Epidermal melanocyte (primary cell): ENCODE data around the gene SESN3.
"Not testable (repeated sequence)": the region's sequence is repeated elsewhere in the genome, so short reads cannot be mapped to it uniquely, and the experiment has no call there.

Experiments
- DNase-seq: peaks from one replicate; pipeline ENCODE4 v3.0.0; 2011; ENCODE audit warnings: low spot score; ENCODE audit not compliant: insufficient read length

Gene SESN3

GRCh38 chr11:95227060-95227459, 3.9 kb downstream of the SESN3 start:
- not testable (repeated sequence) for DNase-seq

GRCh38 chr11:95222817-95223216, 8.2 kb downstream of the SESN3 start:
- no peak for DNase-seq

- DNase-seq: no peak
Measured at GRCh38 chr11:95219599-95219998, 11.4 kb downstream of the SESN3 start.

GRCh38 chr11:95218149-95218548, 12.9 kb downstream of the SESN3 start:
- DNase-seq: no peak

DNA sequence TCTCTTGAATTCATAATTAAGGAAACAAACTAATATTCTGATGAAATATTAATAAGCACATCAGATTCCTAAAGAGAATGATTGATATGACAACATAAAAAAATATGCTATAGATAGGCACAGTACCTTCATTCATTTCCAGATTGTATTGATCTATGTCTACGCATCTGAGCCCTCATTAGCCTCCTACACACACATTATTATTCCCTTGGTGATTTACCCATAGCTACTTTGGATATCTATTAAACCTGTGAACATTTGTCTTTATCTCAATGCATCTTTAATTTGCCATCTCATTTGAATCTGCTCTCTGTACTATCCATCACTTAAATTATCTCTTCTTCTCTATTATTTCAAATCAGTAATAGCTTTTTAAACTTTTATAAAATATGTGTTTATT, 18.4 kb downstream of the SESN3 start:
- DNase-seq: no peak

- not testable (repeated sequence) for DNase-seq
Measured at GRCh38 chr11:95209535-95209934, 21.5 kb downstream of the SESN3 start.

- no peak for DNase-seq
Measured at GRCh38 chr11:95200781-95201457, 30.1 kb downstream of the SESN3 start.

DNA sequence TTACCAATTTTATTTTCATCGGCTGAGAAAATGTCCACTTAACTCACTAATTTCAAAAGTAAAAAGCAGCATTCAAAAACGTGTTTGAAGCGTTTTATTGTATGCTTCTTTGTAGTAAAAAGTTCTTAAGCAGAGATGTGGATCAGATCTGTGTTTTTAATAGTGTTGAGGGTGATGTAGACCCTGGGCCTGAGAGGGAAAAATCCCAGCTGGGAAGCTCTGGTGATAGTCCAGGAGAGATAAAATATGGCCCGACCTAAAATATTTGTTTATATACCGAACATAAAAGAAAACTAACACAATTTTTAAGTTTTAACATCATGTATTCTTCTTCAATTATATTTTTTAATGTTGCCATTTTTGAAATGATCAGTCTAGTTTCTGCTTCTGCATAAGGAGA, 35.2 kb downstream of the SESN3 start:
- DNase-seq: no peak

DNA sequence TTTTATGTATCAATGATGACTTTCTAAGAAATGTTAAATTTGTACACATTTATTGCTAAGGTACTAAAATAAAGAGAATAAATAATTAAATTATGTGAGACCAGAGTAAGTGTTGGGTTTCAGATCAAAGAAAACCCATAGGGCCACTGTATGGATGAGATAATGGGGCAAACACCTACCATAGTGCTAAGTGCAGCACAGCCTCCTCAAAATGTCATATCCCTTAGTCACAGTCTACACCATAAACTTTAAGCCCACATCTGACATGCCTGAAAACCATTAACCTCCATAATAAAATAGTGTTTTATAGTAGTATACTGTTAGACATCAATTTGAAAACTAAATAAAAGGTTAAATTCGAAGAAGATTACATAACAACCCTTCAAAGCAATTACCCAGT, 37.5 kb downstream of the SESN3 start:
- no peak for DNase-seq

GRCh38 chr11:95192717-95193116, 38.3 kb downstream of the SESN3 start:
- DNase-seq: no peak

- no peak for DNase-seq
Measured at GRCh38 chr11:95187723-95188122, 43.3 kb downstream of the SESN3 start.

DNA sequence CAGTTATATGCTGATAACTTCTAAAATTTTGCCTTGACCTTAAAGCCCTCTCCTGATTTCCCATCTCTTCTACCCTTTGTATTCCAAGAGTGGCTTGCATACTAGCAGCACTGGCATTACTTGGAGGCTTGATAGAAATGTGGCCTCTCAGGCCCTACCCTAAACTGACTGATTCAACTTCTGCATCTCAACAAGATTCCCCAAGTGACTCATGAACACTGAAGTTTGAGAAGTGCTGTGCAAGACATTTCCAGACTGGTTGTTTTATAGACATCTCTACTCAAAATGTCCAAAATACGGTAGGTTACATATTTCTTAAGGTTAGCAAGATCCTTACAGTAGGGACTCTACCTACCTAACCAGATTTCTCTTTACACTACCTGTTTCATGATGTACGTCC, 48.6 kb downstream of the SESN3 start:
- DNase-seq: no peak

- no peak for DNase-seq
Measured at GRCh38 chr11:95175818-95176380, 55.1 kb downstream of the SESN3 start.

- no peak for DNase-seq
Measured at GRCh38 chr11:95170294-95170693, 60.7 kb downstream of the SESN3 start.

GRCh38 chr11:95166781-95167180, 64.2 kb downstream of the SESN3 start:
- no peak for DNase-seq

- DNase-seq: no peak
Measured at GRCh38 chr11:95165638-95166037, 65.4 kb downstream of the SESN3 start.

- DNase-seq: no peak
Measured at GRCh38 chr11:95163106-95163505, 67.9 kb downstream of the SESN3 start.

DNA sequence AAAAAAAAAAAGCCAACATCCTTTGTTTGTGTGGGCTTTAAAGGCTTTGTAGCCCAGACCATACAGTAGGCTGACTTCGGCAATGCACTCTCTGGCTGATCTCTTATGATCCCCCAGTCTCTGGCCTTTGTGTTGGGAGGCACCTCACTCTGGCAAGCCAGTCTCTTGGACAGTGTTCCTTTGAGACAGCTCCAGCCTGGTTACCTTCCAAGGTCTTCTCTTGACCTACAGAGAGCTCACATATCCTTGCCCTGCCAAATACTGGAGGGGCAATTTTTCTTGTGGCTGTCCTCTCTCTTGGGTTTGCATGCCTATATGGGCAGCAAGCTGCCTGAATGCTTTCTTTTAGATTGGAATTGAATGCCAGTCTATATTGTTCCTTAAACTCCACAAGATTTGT, 69.8 kb downstream of the SESN3 start:
- DNase-seq: no peak

- no peak for DNase-seq
Measured at GRCh38 chr11:95157824-95158223, 73.2 kb downstream of the SESN3 start.

DNA sequence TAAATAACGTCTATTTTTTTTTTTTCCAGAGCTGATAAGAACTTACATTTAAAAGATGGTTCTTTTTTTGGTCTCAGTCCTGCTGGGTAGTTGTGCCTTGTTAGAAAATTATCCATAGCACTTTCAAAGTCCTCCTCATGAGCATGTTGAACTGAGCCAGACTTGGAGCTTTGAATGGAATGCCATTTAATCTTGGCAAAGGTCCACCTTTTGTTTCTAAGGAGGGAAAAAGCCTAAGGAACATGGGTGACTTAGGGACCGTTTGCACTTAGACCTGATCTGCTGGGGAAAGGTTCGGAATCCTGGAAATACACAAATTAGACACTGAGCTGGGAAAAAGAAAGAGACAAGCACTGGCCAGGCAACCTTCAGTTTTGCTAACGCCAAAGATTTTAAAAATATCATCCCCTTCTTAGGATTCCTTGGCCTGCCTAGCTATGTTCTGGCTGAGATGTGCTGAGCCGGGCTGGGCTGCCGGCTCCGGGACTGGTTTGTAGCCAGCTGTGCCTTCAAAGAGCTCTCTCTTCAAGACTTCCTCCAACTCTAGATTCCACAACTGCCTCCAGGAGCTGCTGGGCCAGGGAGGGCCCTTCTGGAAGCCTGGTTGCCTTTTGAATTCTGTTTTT, 74.0 kb downstream of the SESN3 start:
- no peak for DNase-seq

DNA sequence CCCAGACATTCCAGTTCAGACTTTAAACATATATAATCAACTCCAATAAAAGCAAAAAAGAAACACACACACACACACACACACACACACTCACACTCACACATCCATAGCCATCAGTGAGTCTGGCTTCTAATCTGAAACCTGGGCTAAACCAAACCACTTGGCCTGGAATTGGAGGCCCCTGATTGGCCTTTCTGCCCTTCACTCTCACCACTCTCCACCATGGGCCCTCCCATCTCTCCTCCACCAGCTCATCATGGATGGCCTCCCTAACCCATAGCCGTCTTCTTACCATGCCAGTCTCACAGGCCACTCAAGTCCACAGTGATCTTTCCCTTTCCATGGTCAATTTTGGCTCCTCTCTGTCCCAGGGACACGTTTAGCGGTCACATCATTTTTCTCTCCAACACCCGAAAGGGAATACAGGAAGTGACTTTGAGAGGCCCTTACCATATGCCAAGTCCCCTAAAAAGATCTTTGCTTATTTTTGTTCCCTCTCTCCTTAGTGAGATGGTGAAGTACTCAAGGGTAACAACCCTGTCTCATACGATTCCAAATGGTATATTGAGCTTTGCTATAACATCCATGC, 74.8 kb downstream of the SESN3 start:
- DNase-seq: no peak

DNA sequence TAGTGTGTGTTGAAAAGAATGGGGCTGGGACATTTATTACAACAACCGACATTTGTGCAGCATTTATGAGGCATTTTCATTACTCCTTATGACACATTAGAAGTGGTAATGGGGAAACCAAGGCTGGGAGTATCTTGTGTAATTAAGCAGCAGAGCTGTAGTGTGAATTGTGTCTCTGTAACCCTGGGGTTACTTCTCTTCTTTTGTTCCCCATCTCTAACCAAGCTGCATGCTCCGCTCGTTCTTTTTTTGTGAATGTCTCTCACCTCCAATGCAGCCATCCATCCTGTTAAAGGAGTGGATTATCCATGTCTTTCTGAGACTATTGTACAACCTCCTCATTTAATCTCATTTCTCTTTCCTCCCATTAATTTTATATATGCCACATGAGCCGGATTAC, 75.6 kb downstream of the SESN3 start:
- no peak for DNase-seq

- DNase-seq: no peak
Measured at GRCh38 chr11:95154514-95154913, 76.5 kb downstream of the SESN3 start.
